Spinal cord (tissue), 10 donors: ENCODE data around the gene SRGAP3. TPM values are rescaled to one million over a fixed set of nuclear protein-coding genes. Genes with fewer than 3 reads are reported as not detected.

ENCODE experiments used
- DNase-seq, 6 donors: peaks; one replicate each; pipeline versions ENCODE4 v3.0.0 to v3.0.0-alpha.2; 2013 to 2015; ENCODE audit warnings: low spot score in 6 of 6, low read depth in 4 of 6
- H3K27ac ChIP-seq: one replicate; pipeline ENCODE4 v1.5.1; 2013; ENCODE audit warnings: low read depth, low read length, control low read depth
- H3K27me3 ChIP-seq: one replicate; pipeline ENCODE4 v1.6.1; 2013; ENCODE audit warnings: low read length; ENCODE audit not compliant: control insufficient read depth, insufficient read depth
- H3K36me3 ChIP-seq: one replicate; pipeline ENCODE4 v1.6.1; 2013; ENCODE audit warnings: low read length; ENCODE audit not compliant: control insufficient read depth, insufficient read depth
- H3K4me1 ChIP-seq: one replicate; pipeline ENCODE4 v1.6.1; 2013; ENCODE audit warnings: low read length; ENCODE audit not compliant: control insufficient read depth, insufficient read depth
- H3K4me3 ChIP-seq: one replicate; pipeline ENCODE4 v1.5.1; 2013; ENCODE audit warnings: low read depth, low read length, control low read depth
- H3K9me3 ChIP-seq: one replicate; pipeline ENCODE4 v1.6.1; 2013; ENCODE audit warnings: low read length; ENCODE audit not compliant: control insufficient read depth, insufficient read depth
- WGBS: methylation state at CpG from one replicate; pipeline ENCODE4 v1.1.5; 2013; ENCODE audit warnings: missing lambda C conversion rate; ENCODE audit not compliant: insufficient coverage; 5-methylcytosine and 5-hydroxymethylcytosine counted together
- polyA plus RNA-seq, 2 donors: library from polyadenylated mRNA; unstranded; fragments of 120-200 nt; gene quantifications; one replicate each; pipeline ENCODE4 v1.2.1, GENCODE V29; 2013; ENCODE audit not compliant: insufficient read length in 2 of 2
- total RNA-seq, 2 donors: library from RNA; depleted of rRNA in 1 of 2; stranded (reverse); fragments of 120-200 nt in 1 of 2; fragments of >200 nt in 1 of 2; gene quantifications; one replicate each; pipeline versions ENCODE4 v1.2.3 to v1.2.4, GENCODE V29; 2013 to 2014
- donor health status: healthy.

Gene SRGAP3
- total and polyA plus RNA-seq, 4 donors, result 46.1 to 71.9 (median 65.6) TPM

GRCh38 chr3:9020426-9020825 lies 229.0 kb downstream of the SRGAP3 start:
- H3K27me3 ChIP-seq, result no peaks in the 10 kb centered on the region
- DNase-seq, result peak in 1 of 6 donors; percentile 45
- 80% methylated on average over 6 of the region's 6 CpGs for WGBS
- no peak overlapping the region for H3K4me3 ChIP-seq
- H3K9me3 ChIP-seq, result no peaks in the 10 kb centered on the region
- H3K27ac ChIP-seq, result no peak overlapping the region
- peaks cover 32% of the 10 kb centered on the region for H3K36me3 ChIP-seq
- H3K4me1 ChIP-seq, result peaks cover 23% of the 10 kb centered on the region

- Histone ChIP-seq H3K4me1 (peaks cover 23% of the 10 kb centered on the region), H3K36me3 (peaks cover 32% of the 10 kb centered on the region), H3K27ac (no peak overlapping the region), H3K27me3 (no peaks in the 10 kb centered on the region), H3K4me3 (no peak overlapping the region), H3K9me3 (no peaks in the 10 kb centered on the region)
- peak in 2 of 6 donors; percentile 42 to 57 for DNase-seq
- 50% methylated on average over 1 of the region's 5 CpGs for WGBS
Measured at GRCh38 chr3:9019259-9019961, 230.0 kb downstream of the SRGAP3 start.

GRCh38 chr3:9015250-9015649 lies 234.2 kb downstream of the SRGAP3 start:
- H3K4me3 ChIP-seq, result no peak overlapping the region
- H3K36me3 ChIP-seq, result peaks cover 31% of the 10 kb centered on the region
- H3K9me3 ChIP-seq, result no peaks in the 10 kb centered on the region
- no peaks in the 10 kb centered on the region for H3K27me3 ChIP-seq
- H3K4me1 ChIP-seq, result no peaks in the 10 kb centered on the region
- no peak overlapping the region for H3K27ac ChIP-seq
- WGBS, result 85% methylated on average over 5 of the region's 7 CpGs
- DNase-seq, result no peak

GRCh38 chr3:9013782-9014563 lies 235.5 kb downstream of the SRGAP3 start:
- DNase-seq, result no peak
- Histone ChIP-seq H3K36me3 (peaks cover 37% of the 10 kb centered on the region), H3K4me3 (no peak overlapping the region), H3K27me3 (no peaks in the 10 kb centered on the region), H3K4me1 (no peaks in the 10 kb centered on the region), H3K27ac (no peak overlapping the region), H3K9me3 (no peaks in the 10 kb centered on the region)
- WGBS, result 93% methylated on average over 10 of the region's 15 CpGs

DNA sequence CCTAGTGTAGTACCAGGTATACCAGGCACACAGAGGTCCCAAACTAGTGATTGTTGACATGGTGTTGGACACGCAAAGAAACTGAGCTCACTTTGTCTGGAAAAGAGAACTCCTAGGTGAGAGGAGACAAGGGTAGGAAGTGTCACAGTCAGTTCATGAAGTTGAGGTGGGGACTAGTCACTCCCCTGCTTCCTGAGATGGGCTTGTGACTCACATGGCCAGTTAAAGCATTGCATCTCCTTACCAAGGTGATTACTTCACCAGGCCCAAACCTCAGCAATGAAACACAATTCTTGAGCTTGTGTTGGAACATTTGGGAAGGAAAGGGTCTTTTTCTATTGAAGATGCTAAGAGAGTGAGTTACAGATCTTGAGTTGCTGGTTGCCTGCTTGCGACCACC lies 236.9 kb downstream of the SRGAP3 start:
- H3K27ac ChIP-seq, result no peak overlapping the region
- H3K4me1 ChIP-seq, result no peaks in the 10 kb centered on the region
- no peaks in the 10 kb centered on the region for H3K9me3 ChIP-seq
- H3K27me3 ChIP-seq, result no peaks in the 10 kb centered on the region
- no peak for DNase-seq
- no peak overlapping the region for H3K4me3 ChIP-seq
- WGBS, result 100% methylated on average over 2 of the region's 2 CpGs
- peaks cover 50% of the 10 kb centered on the region for H3K36me3 ChIP-seq

- peaks cover 50% of the 10 kb centered on the region for H3K36me3 ChIP-seq
- DNase-seq, result no peak
- no peak overlapping the region for H3K27ac ChIP-seq
- WGBS, result 94% methylated on average over 10 of the region's 11 CpGs
- no peaks in the 10 kb centered on the region for H3K27me3 ChIP-seq
- no peaks in the 10 kb centered on the region for H3K4me1 ChIP-seq
- no peaks in the 10 kb centered on the region for H3K9me3 ChIP-seq
- H3K4me3 ChIP-seq, result no peak overlapping the region
Measured at GRCh38 chr3:9009976-9010545, 239.4 kb downstream of the SRGAP3 start.

DNA sequence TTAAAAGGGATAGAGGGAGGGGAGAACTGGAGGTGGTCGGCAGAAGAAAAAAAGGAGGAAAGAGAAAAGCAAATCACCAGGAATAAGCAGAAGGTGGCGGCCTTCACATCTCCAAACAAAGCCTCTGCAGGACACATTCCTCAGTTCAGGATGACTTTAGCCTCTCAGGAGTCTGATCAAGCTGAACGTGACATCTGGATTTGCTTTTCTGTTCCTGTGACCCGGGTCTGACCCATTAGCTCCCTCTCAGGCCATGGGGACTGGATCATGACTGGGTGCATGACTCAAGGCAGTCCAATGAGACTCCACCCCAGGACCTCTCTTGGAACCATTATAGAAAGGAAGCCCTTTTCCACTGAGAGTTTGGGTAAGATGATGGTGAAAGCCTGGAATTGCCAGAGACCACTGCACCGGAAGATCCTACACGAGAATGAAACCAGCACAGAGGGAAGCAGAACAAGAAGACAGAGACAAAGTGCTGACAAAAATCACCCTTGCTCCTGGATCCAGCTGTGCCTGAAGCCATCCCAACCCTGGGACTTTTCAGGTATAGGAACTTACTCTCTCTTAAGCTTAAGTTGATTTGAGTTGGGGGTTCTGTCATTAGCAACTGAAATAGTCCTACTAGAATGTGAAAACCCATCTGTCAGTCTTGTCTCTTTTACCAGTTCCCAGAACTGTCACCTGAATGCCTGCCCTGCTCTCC lies 240.7 kb downstream of the SRGAP3 start:
- Histone ChIP-seq H3K36me3 (peaks cover 40% of the 10 kb centered on the region), H3K4me3 (no peak overlapping the region), H3K9me3 (no peaks in the 10 kb centered on the region), H3K27me3 (no peaks in the 10 kb centered on the region), H3K27ac (no peak overlapping the region), H3K4me1 (no peaks in the 10 kb centered on the region)
- no peak for DNase-seq
- 87% methylated on average over 5 of the region's 6 CpGs for WGBS

- Histone ChIP-seq H3K27ac (no peak overlapping the region), H3K9me3 (no peaks in the 10 kb centered on the region), H3K36me3 (peaks cover 34% of the 10 kb centered on the region), H3K4me1 (no peaks in the 10 kb centered on the region), H3K4me3 (no peak overlapping the region), H3K27me3 (no peaks in the 10 kb centered on the region)
- 56% methylated on average over 2 of the region's 2 CpGs for WGBS
- DNase-seq, result no peak
Measured at GRCh38 chr3:9007928-9008327, 241.5 kb downstream of the SRGAP3 start.

- H3K4me3 ChIP-seq, result no peak overlapping the region
- 91% methylated on average over 2 of the region's 2 CpGs for WGBS
- H3K9me3 ChIP-seq, result no peaks in the 10 kb centered on the region
- H3K4me1 ChIP-seq, result no peaks in the 10 kb centered on the region
- no peaks in the 10 kb centered on the region for H3K27me3 ChIP-seq
- peaks cover 30% of the 10 kb centered on the region for H3K36me3 ChIP-seq
- no peak overlapping the region for H3K27ac ChIP-seq
- DNase-seq, result no peak
Measured at GRCh38 chr3:9007213-9007612, 242.2 kb downstream of the SRGAP3 start.
